ENCODE results near the gene MYO16. TPM values are rescaled to one million over a fixed set of nuclear protein-coding genes. Genes with fewer than 3 reads are reported as not detected.

The MYO16 gene
- total and polyA plus RNA-seq, 7 donors: under 0.01 to 0.33 (median 0.28) TPM; not detected in 2

DNA sequence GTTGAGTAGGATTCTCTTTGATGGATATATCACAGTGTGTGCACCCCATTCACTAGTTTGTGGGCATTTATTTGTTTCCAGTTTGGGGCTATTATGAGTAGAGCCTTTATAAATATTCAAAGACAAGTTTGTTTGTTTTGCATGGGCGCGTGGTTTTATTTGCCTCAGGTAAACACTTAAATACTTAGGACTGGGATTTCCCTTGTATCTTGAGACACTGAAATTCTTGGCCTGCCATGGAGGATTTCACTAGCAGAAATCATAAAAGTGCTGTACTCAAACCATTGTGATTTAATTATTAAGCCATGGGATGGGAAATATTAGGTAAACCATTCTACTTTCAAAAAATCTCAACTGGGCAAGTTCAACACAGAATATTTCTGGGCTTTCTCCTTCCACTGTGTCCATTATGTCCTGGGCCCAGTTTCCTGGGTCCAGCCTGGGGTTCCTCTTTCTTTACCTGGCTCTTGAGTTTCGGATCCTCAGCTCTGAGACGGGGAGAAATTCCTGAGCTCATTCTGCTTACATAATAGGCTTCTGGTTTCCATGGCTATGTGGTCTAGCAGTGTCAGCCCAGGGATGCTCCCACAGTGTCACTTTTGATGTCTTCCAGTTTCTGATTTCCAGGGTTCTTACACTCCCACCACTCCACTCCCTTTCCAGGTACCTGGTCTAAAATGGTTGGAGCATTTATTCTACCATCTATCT lies 14.4 kb downstream of the MYO16 start:
- H3K9me3 ChIP-seq: peaks cover 0 to 6% (median 0%) of the 10 kb centered on the region in 4 donors
- H3K4me3 ChIP-seq: no peak overlapping the region
- no peak overlapping the region for H3K27ac ChIP-seq
- H3K4me1 ChIP-seq: no peaks in the 10 kb centered on the region
- 32 to 67% methylated on average over 4 of the region's 4 CpGs for WGBS, 2 donors
- intact Hi-C loops (cut with DNase I): no loop called here
- no peaks in the 10 kb centered on the region for H3K27me3 ChIP-seq
- no peaks in the 10 kb centered on the region for H3K36me3 ChIP-seq
- DNase-seq: no peak
- TF ChIP-seq, protein P1, sequence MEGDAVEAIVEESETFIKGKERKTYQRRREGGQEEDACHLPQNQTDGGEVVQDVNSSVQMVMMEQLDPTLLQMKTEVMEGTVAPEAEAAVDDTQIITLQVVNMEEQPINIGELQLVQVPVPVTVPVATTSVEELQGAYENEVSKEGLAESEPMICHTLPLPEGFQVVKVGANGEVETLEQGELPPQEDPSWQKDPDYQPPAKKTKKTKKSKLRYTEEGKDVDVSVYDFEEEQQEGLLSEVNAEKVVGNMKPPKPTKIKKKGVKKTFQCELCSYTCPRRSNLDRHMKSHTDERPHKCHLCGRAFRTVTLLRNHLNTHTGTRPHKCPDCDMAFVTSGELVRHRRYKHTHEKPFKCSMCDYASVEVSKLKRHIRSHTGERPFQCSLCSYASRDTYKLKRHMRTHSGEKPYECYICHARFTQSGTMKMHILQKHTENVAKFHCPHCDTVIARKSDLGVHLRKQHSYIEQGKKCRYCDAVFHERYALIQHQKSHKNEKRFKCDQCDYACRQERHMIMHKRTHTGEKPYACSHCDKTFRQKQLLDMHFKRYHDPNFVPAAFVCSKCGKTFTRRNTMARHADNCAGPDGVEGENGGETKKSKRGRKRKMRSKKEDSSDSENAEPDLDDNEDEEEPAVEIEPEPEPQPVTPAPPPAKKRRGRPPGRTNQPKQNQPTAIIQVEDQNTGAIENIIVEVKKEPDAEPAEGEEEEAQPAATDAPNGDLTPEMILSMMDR (IDR thresholded peaks at IDR 0.05): no peak
- TF ChIP-seq POLR2AphosphoS5 (IDR thresholded peaks at IDR 0.05): no peak
- TF ChIP-seq EP300 (IDR thresholded peaks at IDR 0.05): no peak
- TF ChIP-seq POLR2A (IDR thresholded peaks at IDR 0.05): no peak

DNA sequence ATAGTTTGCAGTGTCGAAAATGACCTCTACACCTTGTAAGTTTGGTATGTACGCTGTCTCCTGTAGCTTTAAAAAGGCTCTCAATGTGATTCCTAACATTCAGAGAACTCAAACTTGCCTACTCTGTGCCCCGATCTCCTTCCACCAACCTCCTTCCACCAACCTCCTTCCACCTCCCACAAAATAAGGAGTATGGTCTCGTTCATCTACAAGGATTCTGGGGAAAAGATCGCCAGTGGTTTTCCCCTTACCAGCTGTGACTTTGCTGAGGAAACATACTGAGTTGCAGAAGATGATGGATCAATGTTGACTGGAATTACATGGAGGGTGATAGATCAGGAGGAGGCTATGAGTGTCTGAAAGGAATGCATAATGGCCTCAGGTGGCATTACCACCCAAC lies 16.0 kb downstream of the MYO16 start:
- Histone ChIP-seq H3K27ac (no peak overlapping the region), H3K27me3 (no peaks in the 10 kb centered on the region), H3K4me1 (no peaks in the 10 kb centered on the region), H3K9me3 (peaks cover 0 to 6% (median 0%) of the 10 kb centered on the region in 4 donors), H3K4me3 (no peak overlapping the region), H3K36me3 (no peaks in the 10 kb centered on the region)
- no peak for DNase-seq
- WGBS, 2 donors: 80 to 85% methylated on average over 5 of the region's 5 CpGs
- TF ChIP-seq POLR2AphosphoS5 (IDR thresholded peaks at IDR 0.05): no peak
- TF ChIP-seq EP300 (IDR thresholded peaks at IDR 0.05): no peak
- no peak for TF ChIP-seq POLR2A (IDR thresholded peaks at IDR 0.05)
- TF ChIP-seq, protein P1 (IDR thresholded peaks at IDR 0.05): no peak
- intact Hi-C loops (cut with DNase I): no loop called here

DNA sequence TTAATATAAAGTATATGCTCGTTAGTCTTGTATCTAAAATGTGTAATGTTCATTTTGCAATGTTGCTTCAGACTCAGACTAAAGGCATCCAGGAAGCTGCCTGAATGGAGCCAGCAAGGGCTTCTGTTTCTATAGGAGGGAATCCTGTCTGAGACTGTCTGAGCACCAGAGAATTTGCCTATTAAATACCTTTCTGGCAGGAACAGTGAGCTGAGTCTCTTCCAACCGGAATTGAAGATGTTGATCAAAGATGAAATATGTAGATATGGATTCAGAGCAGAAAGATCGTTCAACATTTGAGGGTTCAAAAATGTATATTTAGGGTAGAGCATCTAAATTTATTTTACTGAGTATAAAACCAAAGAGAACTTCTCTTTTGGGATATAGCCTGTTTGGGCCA lies 20.9 kb downstream of the MYO16 start:
- intact Hi-C loops (cut with DNase I): no loop called here
- DNase-seq: no peak
- Histone ChIP-seq H3K9me3 (peaks cover 0 to 6% (median 0%) of the 10 kb centered on the region in 4 donors), H3K27me3 (no peaks in the 10 kb centered on the region), H3K27ac (no peak overlapping the region), H3K4me3 (no peak overlapping the region), H3K36me3 (no peaks in the 10 kb centered on the region), H3K4me1 (no peaks in the 10 kb centered on the region)
- WGBS, 2 donors: 68 to 74% methylated on average over 3 of the region's 3 CpGs
- TF ChIP-seq EP300 (IDR thresholded peaks at IDR 0.05) (no peak), POLR2AphosphoS5 (IDR thresholded peaks at IDR 0.05) (no peak), POLR2A (IDR thresholded peaks at IDR 0.05) (no peak)
- TF ChIP-seq, protein P1 (IDR thresholded peaks at IDR 0.05): no peak

DNA sequence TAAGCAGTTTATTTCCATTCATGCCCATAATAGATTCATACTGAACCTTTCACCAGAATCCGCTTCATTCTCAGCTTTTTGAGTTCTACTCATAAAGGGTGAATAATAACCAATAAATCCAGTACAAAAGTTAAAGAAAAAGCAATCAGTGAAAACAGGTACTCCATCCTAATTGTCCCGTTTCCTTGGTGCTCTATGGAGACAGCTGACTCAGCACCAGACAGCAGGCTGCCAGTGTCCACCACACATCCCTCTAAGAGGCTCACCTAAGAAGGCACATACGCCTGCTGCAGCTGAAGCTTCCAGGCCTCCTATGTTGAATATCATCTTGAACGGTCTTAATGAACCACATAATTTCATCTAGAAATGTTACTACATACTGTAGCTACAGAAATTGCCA lies 27.3 kb downstream of the MYO16 start:
- no peaks in the 10 kb centered on the region for H3K36me3 ChIP-seq
- WGBS, 2 donors: 80 to 81% methylated on average over 4 of the region's 4 CpGs
- no peaks in the 10 kb centered on the region for H3K27me3 ChIP-seq
- DNase-seq: no peak
- no peak for TF ChIP-seq EP300 (IDR thresholded peaks at IDR 0.05)
- TF ChIP-seq POLR2A (IDR thresholded peaks at IDR 0.05): no peak
- TF ChIP-seq, protein P1 (IDR thresholded peaks at IDR 0.05): no peak
- TF ChIP-seq POLR2AphosphoS5 (IDR thresholded peaks at IDR 0.05): no peak
- intact Hi-C loops (cut with DNase I): no loop called here
- H3K27ac ChIP-seq: no peak overlapping the region
- H3K4me3 ChIP-seq: no peak overlapping the region
- H3K4me1 ChIP-seq: no peaks in the 10 kb centered on the region
- no peaks in the 10 kb centered on the region for H3K9me3 ChIP-seq

DNA sequence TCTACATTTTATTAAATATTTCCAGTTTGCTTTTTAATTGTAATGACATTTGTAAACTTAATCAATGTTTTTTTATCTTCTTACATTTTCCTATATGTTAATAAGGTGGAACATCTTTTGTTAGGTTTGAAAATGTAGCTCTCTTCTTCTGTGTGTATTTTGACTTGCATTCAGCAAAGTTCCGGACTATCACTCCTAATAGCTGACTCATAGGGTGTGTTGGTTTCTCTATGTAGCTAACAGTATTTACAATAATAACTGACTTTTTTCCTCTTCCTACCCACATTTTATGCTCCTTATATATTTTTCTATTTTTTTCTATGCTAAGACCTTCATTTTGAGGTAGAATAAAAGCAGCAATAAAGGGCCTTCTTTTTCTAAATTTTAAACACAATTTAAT lies 28.1 kb downstream of the MYO16 start:
- H3K9me3 ChIP-seq: no peaks in the 10 kb centered on the region
- no peaks in the 10 kb centered on the region for H3K36me3 ChIP-seq
- 86 to 91% methylated on average over 1 of the region's 1 CpG for WGBS, 2 donors

More for the DNA sequence above, 28.1 kb downstream of the MYO16 start:
- no peak for DNase-seq
- Histone ChIP-seq H3K27me3 (no peaks in the 10 kb centered on the region), H3K27ac (no peak overlapping the region), H3K4me3 (no peak overlapping the region), H3K4me1 (no peaks in the 10 kb centered on the region)
- TF ChIP-seq POLR2AphosphoS5 (IDR thresholded peaks at IDR 0.05): no peak
- no peak for TF ChIP-seq POLR2A (IDR thresholded peaks at IDR 0.05)
- no peak for TF ChIP-seq EP300 (IDR thresholded peaks at IDR 0.05)
- TF ChIP-seq, protein P1 (IDR thresholded peaks at IDR 0.05): no peak
- intact Hi-C loops (cut with DNase I): no loop called here
